PC-9 (cell line): ENCODE measurements around the gene ALX4.

Experiments
- CTCF ChIP-seq: fragments of 200-600 bp; sonication (generic); conservative IDR thresholded peaks from 2 replicates; pipeline ENCODE4 v1.6.1; 2017; ENCODE audit warnings: mixed run types, antibody characterized with exemption, mild to moderate bottlenecking, moderate library complexity
- EZH2 ChIP-seq: fragments of 200-600 bp; sonication (generic); IDR thresholded peaks from 2 replicates; pipeline ENCODE4 v1.8.0; 2017; ENCODE audit warnings: antibody characterized with exemption, low read depth

GRCh38 chr11:44286911-44287310 is 23.0 kb downstream of the ALX4 start:
- TF ChIP-seq CTCF (no peak), EZH2 (no peak)
